ENCODE results near the gene INPP5D. TPM values are rescaled to one million over a fixed set of nuclear protein-coding genes. Genes with fewer than 3 reads are reported as not detected.

The INPP5D gene
- total and polyA plus RNA-seq, 2 of the 13 experiments (the other 11 are each of a cell fraction or from before 2014, with no cell fraction given) = 16.7 to 18.0 TPM

- no peak for TF ChIP-seq ARID3A (IDR thresholded peaks at IDR 0.05; ENCODE audit: low read depth, low read length)
- no peak for TF ChIP-seq HOXA5 (CRISPR knock-in tag; IDR thresholded peaks at IDR 0.05)
- no peak for TF ChIP-seq HIVEP1 (CRISPR knock-in tag; IDR thresholded peaks at IDR 0.05)
- no peak for TF ChIP-seq ZNF768 (CRISPR knock-in tag; IDR thresholded peaks at IDR 0.05)
- TF ChIP-seq KDM5B (CRISPR knock-in tag; IDR thresholded peaks at IDR 0.05; ENCODE audit: borderline replicate concordance) = no peak
- no peak for TF ChIP-seq ZNF331 (CRISPR knock-in tag; IDR thresholded peaks at IDR 0.05)
- TF ChIP-seq NFRKB (IDR thresholded peaks at IDR 0.05) = no peak
- TF ChIP-seq ZBTB25 (CRISPR knock-in tag; IDR thresholded peaks at IDR 0.05) = no peak
- TF ChIP-seq SOX6 (IDR thresholded peaks at IDR 0.05) = peak; percentile 62; the same call in 1 of the 2 replicates
- no peak for TF ChIP-seq SOX6 (CRISPR knock-in tag; IDR thresholded peaks at IDR 0.05)
- TF ChIP-seq HNF4G (IDR thresholded peaks at IDR 0.05; ENCODE audit: borderline replicate concordance, low read depth, low read length) = no peak
- no peak for TF ChIP-seq HNF4G (CRISPR knock-in tag; IDR thresholded peaks at IDR 0.05; ENCODE audit: borderline replicate concordance, low read depth)
- no peak for TF ChIP-seq ZNF180 (CRISPR knock-in tag; IDR thresholded peaks at IDR 0.05; ENCODE audit: borderline replicate concordance, low read depth)
- TF ChIP-seq RARG (CRISPR knock-in tag; IDR thresholded peaks at IDR 0.05; ENCODE audit: low read depth) = no peak
- no peak for TF ChIP-seq ELF1 (CRISPR knock-in tag; IDR thresholded peaks at IDR 0.05)
- TF ChIP-seq RXRB (CRISPR knock-in tag; IDR thresholded peaks at IDR 0.05; ENCODE audit: borderline replicate concordance) = no peak
- no peak for TF ChIP-seq STAT5B (CRISPR knock-in tag; IDR thresholded peaks at IDR 0.05)
- TF ChIP-seq ZNF646 (CRISPR knock-in tag; IDR thresholded peaks at IDR 0.05) = peak; percentile 74; the same call in 1 of the 2 replicates
- TF ChIP-seq ZNF17 (CRISPR knock-in tag; IDR thresholded peaks at IDR 0.05) = no peak
- TF ChIP-seq RFX1 (IDR thresholded peaks at IDR 0.05) = 0 out of 2 replicates have a peak, but pooled peaks have one; percentile 8
- no peak for TF ChIP-seq TIGD3 (CRISPR knock-in tag; IDR thresholded peaks at IDR 0.05; ENCODE audit: borderline replicate concordance)
These were observed 24.5 kb upstream of the INPP5D start (continued) for GRCh38 chr2:233035426-233036161.
